GM21528 (cell line): ENCODE data around the gene PABPN1.
"Not testable (repeated sequence)": the region's sequence is repeated elsewhere in the genome, so short reads cannot be mapped to it uniquely, and the experiment has no call there.

Experiments used
- ATAC-seq: cut with Tn5 transposase; IDR thresholded peaks from one replicate; pipeline ENCODE4 v1.9.1; 2021; ENCODE audit warnings: mild to moderate bottlenecking, moderate library complexity; ENCODE audit not compliant: unreplicated experiment, low FRiP score

PABPN1 gene

DNA sequence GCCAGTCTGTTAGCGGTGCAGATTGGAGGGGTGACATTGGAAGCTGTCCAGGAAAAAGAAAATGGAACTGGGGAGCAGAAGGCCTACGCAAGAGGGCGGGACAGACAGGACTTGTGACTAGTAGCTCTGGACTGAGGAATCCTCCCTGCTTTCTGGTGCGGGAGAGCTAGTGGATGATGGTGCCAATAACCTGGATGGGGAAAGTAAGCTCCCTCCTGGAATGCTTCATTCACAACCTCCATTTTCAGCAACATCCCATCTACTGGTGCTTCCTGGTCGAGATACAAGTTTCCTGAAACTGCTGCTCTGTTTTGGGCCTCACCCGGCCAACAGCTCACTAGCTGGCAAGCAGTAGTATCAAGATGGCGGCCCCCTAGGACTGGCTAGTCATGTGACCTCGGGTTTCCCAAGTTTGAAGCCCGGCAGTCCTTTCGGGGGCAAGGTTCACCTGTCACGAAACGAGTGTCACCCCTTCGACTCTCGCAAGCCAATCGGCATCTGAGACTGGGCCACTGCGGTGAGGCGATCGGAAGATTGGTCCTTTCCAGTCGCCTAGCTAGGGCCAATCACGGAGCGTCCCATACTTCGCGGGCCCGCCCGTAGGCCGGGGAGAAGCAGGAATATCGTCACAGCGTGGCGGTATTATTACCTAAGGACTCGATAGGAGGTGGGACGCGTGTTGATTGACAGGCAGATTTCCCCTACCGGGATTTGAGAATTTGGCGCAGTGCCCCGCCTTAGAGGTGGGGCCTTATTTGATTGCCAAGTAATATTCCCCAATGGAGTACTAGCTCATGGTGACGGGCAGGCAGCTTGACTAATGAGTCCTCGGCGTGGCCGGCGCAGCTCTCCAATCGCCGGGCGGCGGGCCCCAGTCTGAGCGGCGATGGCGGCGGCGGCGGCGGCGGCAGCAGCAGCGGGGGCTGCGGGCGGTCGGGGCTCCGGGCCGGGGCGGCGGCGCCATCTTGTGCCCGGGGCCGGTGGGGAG, at the start of gene PABPN1:
Gene PABPN1, plus strand, starts transcription at position 874 of the 988 bp plus-strand sequence. Its CDS starts 13 bp downstream, at position 887.
- ATAC-seq: peak; percentile 91

GRCh38 chr14:23275412-23275811, 45.8 kb upstream of the PABPN1 start:
- ATAC-seq: no peak

GRCh38 chr14:23277189-23277588, 44.1 kb upstream of the PABPN1 start:
- ATAC-seq: no peak

DNA sequence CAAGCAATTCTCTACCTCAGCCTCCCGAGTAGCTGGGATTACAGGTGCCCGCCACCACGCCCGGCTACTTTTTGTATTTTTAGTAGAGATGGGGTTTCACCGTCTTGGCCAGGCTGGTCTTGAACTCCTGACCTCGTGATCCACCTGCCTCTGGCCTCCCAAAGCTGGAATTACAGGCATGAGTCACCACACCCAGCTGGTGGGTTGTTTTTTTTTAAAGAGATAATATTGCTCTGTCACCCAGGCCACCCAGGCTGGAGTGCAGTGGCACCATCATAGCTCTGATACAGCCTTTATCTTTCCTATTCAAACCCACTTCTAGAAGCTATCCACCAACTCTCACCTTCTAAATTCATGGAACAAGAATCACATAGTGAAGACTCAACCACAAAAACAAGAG, 43.3 kb upstream of the PABPN1 start:
- not testable (repeated sequence) for ATAC-seq

- no peak for ATAC-seq
These were observed 40.0 kb upstream of the PABPN1 start for GRCh38 chr14:23281247-23281646.

- no peak for ATAC-seq
These were observed 36.4 kb upstream of the PABPN1 start for GRCh38 chr14:23284654-23285529.

- peak; percentile 30 for ATAC-seq
These were observed 35.7 kb upstream of the PABPN1 start for GRCh38 chr14:23285530-23286019.

DNA sequence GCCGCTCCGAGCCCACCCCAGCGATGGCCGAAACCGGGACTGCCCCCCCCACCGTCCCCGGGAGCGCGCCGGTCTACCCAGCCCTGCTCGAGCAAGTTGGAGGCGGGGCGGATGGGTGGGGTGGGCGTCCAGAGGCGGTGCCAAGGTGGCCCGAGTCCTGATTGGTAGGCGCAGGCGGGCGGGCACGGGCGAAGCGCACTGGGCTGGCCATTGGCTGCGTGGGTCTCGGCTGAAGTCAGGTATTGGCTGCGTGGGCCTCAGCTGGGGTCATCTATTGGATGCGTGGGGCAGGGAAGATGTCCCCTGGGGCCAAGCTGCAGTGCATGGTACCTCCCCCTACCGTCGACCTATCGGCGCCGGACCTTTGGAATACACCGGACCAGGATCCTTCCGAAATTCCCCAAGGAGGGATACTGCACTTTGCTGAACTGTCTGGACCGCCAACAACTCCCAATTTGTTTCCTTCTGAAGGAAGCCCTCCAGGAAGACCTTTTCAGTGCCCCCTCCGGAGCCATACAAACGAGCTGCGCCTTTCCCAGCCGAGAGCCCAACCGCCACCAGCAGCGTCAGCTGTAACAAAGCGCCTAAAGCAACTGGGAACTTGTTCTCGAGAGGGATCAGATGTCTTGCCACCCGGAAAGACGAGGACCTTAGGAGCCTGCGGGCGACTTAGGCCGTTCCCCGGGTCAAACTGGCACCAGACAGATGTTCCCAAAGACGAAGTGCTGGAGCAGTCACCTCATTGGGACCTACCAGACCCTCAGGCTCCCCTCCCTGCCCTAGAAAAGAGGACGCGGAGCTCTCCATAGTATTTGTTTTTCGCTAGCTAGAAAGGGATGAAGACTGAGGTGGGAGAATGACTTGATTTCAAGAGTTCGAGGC, 35.0 kb upstream of the PABPN1 start, which contains the start of gene HOMEZ:
Gene HOMEZ, minus strand, starts transcription at position 113 of the 882 bp plus-strand sequence. CDS start 180 bp downstream, outside the sequence.
- peak; percentile 97 for ATAC-seq

- no peak for ATAC-seq
These were observed 34.3 kb upstream of the PABPN1 start for GRCh38 chr14:23286902-23287479.

DNA sequence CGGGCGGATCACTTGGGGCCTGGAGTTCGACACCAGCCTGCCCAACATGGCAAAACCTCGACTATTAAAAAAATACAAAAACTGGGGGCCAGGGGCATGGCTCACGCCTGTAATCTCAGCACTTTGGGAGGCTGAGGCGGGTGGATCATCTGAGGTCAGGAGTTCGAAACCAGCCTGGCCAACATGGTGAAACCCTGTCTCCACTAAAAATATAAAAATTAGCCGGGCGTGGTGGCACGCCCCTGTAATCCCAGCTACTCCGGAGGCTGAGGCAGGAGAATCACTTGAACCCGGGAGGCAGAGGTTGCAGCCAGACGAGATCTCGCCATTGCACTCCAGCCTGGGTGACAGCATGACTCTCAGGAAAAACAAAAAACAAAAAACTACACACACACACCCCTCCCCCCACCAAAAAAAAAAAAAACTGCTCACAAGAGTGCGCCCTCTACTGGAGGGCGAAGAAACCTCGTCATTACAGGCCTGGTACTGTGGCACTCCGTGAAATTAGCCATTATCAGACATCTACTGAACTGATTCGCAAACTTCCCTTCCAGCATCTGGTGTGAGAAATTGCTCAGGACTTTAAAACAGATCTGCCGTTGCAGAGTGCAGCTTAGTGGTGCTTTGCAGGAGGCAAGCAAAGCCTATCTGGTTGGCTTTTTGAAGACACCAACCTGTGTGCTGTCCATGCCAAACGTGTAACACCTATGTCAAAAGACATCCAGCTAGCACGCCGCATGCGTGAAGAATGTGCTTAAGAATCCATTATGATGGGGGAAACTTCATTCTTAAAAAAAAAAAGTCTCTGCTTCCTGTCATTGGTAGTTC, 26.3 kb upstream of the PABPN1 start:
- ATAC-seq: no peak

DNA sequence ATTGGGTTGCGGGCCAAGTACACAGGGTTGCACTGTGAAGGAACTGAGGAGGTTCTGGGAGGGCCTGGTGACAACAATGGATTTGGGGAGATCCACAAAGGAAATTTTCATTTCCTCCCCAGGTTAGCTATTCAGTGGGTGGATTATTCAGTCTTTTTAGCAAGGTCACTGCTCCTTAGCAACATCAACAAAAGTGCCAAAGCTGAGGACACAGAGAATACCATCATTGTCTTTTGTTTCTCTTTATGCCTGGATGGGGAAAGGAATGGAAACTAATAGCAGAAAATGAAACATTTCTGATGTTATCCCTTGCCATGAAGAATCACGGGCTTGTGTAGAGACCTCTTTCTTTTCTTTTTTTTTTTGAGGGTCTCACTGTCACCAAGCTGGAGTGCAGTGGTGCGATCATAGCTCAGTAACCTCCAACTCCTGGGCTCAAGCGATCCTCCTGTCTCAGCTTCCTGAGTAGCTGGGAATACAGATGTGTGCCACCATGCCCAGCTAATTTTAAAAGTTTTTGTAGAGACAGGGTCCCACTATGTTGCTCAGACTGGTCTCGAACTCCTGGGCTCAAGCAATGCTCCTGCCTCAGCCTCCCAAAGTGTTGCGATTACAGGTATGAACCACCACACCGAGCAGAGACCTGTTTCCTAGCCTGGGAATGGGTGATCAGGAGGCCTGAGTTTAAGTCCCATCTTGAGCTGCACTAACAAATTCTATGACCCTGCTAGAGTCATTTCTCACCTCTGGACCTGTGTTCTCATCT, 25.1 kb upstream of the PABPN1 start:
- ATAC-seq: no peak

- no peak for ATAC-seq
These were observed 24.2 kb upstream of the PABPN1 start for GRCh38 chr14:23297096-23297495.

- ATAC-seq: no peak
These were observed 23.5 kb upstream of the PABPN1 start for GRCh38 chr14:23297611-23298277.

- ATAC-seq: no peak
These were observed 21.9 kb upstream of the PABPN1 start for GRCh38 chr14:23299211-23299957.

- no peak for ATAC-seq
These were observed 21.1 kb upstream of the PABPN1 start for GRCh38 chr14:23299986-23300686.

GRCh38 chr14:23300687-23301223, 20.5 kb upstream of the PABPN1 start:
- ATAC-seq: no peak
